Ishikawa (cell line): ENCODE data around the gene TMEM51.

Experiments
- FOXM1 ChIP-seq: IDR thresholded peaks from 2 replicates; pipeline ENCODE4 v1.6.1; 2012; ENCODE audit warnings: low read depth, borderline replicate concordance
- YY1 ChIP-seq: IDR thresholded peaks from 2 replicates; pipeline ENCODE4 v1.6.1; 2012; ENCODE audit warnings: low read depth

DNA sequence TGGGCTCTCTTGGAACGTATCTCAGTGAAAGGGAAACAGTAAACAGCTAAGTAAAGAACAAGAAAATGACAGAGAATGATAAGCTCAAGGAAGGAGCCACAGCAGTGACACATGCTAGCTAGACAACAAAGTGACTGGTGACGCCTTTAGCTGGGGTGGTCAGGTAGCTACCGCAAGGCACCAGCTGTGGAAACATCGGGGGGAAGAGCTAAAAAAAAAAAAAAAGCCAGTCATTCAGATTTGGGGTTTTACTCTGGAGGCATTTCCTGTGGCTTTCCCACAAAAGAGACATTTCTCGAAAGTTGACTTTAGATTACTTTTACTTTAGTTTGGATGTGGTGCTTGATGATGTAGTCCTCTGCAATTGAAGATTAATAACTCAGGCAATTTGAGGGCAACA lies 95.5 kb downstream of the TMEM51 start:
- TF ChIP-seq YY1, result no peak
- TF ChIP-seq FOXM1, result no peak
